Mucosa of descending colon (tissue), 3 donors: ENCODE data around the gene STARD3. TPM values are rescaled to one million over a fixed set of nuclear protein-coding genes. Genes with fewer than 3 reads are reported as not detected.

Experiments used
- ATAC-seq: fragments of 200-7000 bp; cut with Tn5 transposase; one replicate; pipeline ENCODE4 v1.9.1; 2020; ENCODE audit warnings: mild to moderate bottlenecking, moderate library complexity
- DNase-seq, 3 donors: peaks; one replicate each; pipeline ENCODE4 v3.0.0-alpha.2; 2020
- H3K36me3 ChIP-seq: fragments of 200-600 bp; one replicate; pipeline ENCODE4 v1.8.0; 2021; ENCODE audit warnings: low read depth, mild to moderate bottlenecking
- H3K4me1 ChIP-seq: fragments of 200-600 bp; one replicate; pipeline ENCODE4 v1.8.0; 2021; ENCODE audit warnings: low read depth, mild to moderate bottlenecking
- H3K4me3 ChIP-seq: fragments of 200-600 bp; one replicate; pipeline ENCODE4 v1.8.0; 2021; ENCODE audit warnings: mild to moderate bottlenecking
- H3K9me3 ChIP-seq: fragments of 200-600 bp; one replicate; pipeline ENCODE4 v1.8.0; 2021; ENCODE audit warnings: mild to moderate bottlenecking
- CTCF ChIP-seq: fragments of 200-600 bp; IDR thresholded peaks from one replicate; pipeline ENCODE4 v1.8.0; 2022; ENCODE audit warnings: antibody characterized with exemption, mild to moderate bottlenecking
- intact Hi-C, 2 donors: fragments of 100-400 bp; cut with DNase I in 1 of 2; cut with micrococcal nuclease in 1 of 2; formaldehyde crosslinking; loops; one replicate each; pipeline versions ENCODE4 v1.11.0 to v1.11.1; 2022; cut with DNase I, micrococcal nuclease
- total RNA-seq, 3 donors: library from RNA; stranded (reverse); fragmentation: NEBNext Ultra II Directional in 2 of 3; extraction: Animal tissue kit (Norgen Biotek cat#: 25700) in 2 of 3; gene quantifications; one replicate each; pipeline versions ENCODE4 v1.2.1 to v1.2.4, GENCODE V29; 2021 to 2023
- donor health status: DM: no; HTN: no; CAD: no; lungs with moderate emphysema.
- donor health status: DM: no; HTN: no; CAD: no.
- donor health status: DM: no; HTN: yes; CAD: no.

The STARD3 gene
- total RNA-seq, 3 donors from 2014 or later: 36.1 to 58.8 (median 57.6) TPM

GRCh38 chr17:39703913-39704312 is 67.0 kb downstream of the STARD3 start:
- intact Hi-C loops: no loop called here
- Histone ChIP-seq H3K9me3 (no peaks in the 10 kb centered on the region), H3K4me3 (no peak overlapping the region), H3K4me1 (peaks cover 65% of the 10 kb centered on the region), H3K36me3 (no peaks in the 10 kb centered on the region)
- no peak for DNase-seq
- ATAC-seq: no peak
- TF ChIP-seq CTCF: no peak

GRCh38 chr17:39704821-39705551 is 68.0 kb downstream of the STARD3 start:
- Histone ChIP-seq H3K4me1 (peaks cover 60% of the 10 kb centered on the region), H3K4me3 (no peak overlapping the region), H3K36me3 (no peaks in the 10 kb centered on the region), H3K9me3 (no peaks in the 10 kb centered on the region)
- ATAC-seq (no peak), DNase-seq (peak in 1 of 3 donors; percentile 50)
- no peak for TF ChIP-seq CTCF
- intact Hi-C loops: no loop called here

GRCh38 chr17:39705786-39706348 is 68.9 kb downstream of the STARD3 start:
- no peaks in the 10 kb centered on the region for H3K9me3 ChIP-seq
- peaks cover 60% of the 10 kb centered on the region for H3K4me1 ChIP-seq
- intact Hi-C loops: no loop called here
- ATAC-seq (peak; percentile 71), DNase-seq (peak; percentile 78 to 83 (median 79))
- no peaks in the 10 kb centered on the region for H3K36me3 ChIP-seq
- H3K4me3 ChIP-seq: no peak overlapping the region
- TF ChIP-seq CTCF: no peak

- no peaks in the 10 kb centered on the region for H3K9me3 ChIP-seq
- H3K4me1 ChIP-seq: peaks cover 60% of the 10 kb centered on the region
Measured at GRCh38 chr17:39706383-39706782, 69.4 kb downstream of the STARD3 start.

GRCh38 chr17:39706921-39707337 is 70.0 kb downstream of the STARD3 start:
- Histone ChIP-seq H3K36me3 (peaks cover 1% of the 10 kb centered on the region), H3K4me1 (peaks cover 56% of the 10 kb centered on the region), H3K9me3 (no peaks in the 10 kb centered on the region), H3K4me3 (no peak overlapping the region)
- DNase-seq: peak; percentile 70 to 84 (median 84)
- intact Hi-C loops: no loop called here
- TF ChIP-seq CTCF: no peak
- peak; percentile 78 for ATAC-seq

More at GRCh38 chr17:39706383-39706782, 69.4 kb downstream of the STARD3 start:
- Histone ChIP-seq H3K4me3 (no peak overlapping the region), H3K36me3 (no peaks in the 10 kb centered on the region)
- TF ChIP-seq CTCF: no peak
- intact Hi-C loops: no loop called here
- DNase-seq: no peak
- peak; percentile 6 for ATAC-seq
